B cell (primary cell): Measurements from ENCODE around the gene ZDHHC14.

Experiments
- EZH2 ChIP-seq: IDR thresholded peaks from 2 replicates; pipeline ENCODE4 v1.6.1; 2012; ENCODE audit warnings: borderline replicate concordance, low read depth, mild to moderate bottlenecking, moderate library complexity, low read length; ENCODE audit not compliant: insufficient read depth, poor library complexity, severe bottlenecking
- TF ChIP-seq, protein P1 (sequence below): fragments of 200-600 bp; IDR thresholded peaks from one replicate; pipeline ENCODE4 v1.8.0; 2022; ENCODE audit warnings: antibody characterized with exemption, mild to moderate bottlenecking

DNA sequence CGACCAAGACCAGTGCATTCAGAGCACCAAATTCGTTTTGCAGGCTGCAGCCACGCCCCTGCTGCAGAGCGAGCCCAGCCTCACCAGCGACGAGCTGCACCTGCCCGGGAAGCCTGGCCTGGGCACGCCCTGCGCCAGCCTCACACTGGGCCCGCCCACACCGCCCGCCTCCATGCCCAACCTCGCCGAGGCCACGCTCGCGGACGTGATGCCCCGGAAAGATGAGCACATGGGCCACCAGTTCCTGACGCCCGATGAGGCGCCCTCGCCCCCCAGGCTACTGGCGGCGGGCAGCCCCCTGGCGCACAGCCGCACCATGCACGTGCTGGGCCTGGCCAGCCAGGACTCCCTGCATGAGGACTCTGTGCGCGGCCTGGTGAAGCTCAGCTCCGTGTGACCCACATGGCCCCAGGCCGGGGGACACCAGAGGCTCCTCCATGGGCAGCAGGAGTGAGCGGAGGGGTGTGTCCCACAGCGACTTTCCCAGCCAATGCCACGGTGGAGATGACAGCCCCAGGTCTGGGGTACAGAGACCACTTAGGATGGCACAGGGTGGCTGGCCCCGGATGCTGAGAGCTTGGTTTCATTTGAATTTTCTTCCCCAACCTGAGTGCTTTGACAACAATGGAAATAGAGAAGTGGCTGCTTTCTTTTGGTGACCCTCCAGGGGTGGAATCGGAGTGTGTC is 291.9 kb downstream of the ZDHHC14 start:
- TF ChIP-seq, protein P1, sequence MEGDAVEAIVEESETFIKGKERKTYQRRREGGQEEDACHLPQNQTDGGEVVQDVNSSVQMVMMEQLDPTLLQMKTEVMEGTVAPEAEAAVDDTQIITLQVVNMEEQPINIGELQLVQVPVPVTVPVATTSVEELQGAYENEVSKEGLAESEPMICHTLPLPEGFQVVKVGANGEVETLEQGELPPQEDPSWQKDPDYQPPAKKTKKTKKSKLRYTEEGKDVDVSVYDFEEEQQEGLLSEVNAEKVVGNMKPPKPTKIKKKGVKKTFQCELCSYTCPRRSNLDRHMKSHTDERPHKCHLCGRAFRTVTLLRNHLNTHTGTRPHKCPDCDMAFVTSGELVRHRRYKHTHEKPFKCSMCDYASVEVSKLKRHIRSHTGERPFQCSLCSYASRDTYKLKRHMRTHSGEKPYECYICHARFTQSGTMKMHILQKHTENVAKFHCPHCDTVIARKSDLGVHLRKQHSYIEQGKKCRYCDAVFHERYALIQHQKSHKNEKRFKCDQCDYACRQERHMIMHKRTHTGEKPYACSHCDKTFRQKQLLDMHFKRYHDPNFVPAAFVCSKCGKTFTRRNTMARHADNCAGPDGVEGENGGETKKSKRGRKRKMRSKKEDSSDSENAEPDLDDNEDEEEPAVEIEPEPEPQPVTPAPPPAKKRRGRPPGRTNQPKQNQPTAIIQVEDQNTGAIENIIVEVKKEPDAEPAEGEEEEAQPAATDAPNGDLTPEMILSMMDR, result no peak
- TF ChIP-seq EZH2, result no peak
